GM03348 (cell line): ENCODE results near the gene NXPH4.

ENCODE experiments used
- DNase-seq: peaks from one replicate; pipeline ENCODE4 v3.0.0; 2012; ENCODE audit warnings: low spot score

The NXPH4 gene

DNA sequence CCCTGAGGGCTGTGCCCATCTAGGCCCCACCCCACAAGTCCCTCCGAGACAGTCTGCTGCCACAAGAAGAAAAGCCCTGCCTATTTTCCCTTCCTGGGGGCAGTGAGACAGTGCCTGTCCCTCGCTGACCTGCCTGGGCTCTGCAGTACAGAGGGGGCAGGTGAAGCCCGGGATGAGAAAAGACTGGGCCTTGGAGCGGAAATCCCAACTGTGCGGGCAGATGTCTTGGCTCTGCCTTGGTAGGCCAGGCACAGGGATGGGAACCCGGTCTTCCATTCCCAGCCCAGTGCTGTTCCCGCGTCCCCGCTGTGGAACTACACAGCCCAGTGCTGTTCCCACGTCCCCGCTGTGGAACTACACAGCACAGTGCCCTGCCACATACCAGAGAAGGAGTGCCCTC, 12.8 kb upstream of the NXPH4 start:
- DNase-seq, result no peak

DNA sequence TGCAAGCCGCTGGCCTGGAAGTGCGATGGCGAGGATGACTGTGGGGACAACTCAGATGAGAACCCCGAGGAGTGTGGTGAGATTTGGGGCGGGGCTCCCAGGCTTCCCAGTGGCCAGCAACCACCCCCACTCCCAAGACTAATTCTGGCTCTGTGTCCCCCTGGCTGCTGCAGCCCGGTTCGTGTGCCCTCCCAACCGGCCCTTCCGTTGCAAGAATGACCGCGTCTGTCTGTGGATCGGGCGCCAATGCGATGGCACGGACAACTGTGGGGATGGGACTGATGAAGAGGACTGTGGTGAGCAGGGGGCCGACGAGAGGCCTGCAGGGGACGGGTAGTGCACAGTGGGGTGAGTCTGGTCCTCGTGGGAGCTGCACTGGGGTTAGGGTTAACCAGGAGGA, 12.1 kb upstream of the NXPH4 start:
- no peak for DNase-seq

DNA sequence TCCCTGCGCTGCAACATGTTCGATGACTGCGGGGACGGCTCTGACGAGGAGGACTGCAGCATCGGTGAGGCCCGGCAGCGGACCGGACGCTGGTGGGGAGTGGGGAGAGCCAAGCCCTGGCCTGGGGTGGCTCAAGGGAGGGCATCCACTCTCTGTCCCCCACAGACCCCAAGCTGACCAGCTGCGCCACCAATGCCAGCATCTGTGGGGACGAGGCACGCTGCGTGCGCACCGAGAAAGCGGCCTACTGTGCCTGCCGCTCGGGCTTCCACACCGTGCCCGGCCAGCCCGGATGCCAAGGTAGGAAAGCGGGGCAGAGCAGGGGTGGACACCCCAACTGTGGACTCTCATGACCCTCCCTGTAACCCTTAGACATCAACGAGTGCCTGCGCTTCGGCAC, 11.4 kb upstream of the NXPH4 start:
- DNase-seq, result no peak

GRCh38 chr12:57205931-57206330, 10.7 kb upstream of the NXPH4 start:
- no peak for DNase-seq

DNA sequence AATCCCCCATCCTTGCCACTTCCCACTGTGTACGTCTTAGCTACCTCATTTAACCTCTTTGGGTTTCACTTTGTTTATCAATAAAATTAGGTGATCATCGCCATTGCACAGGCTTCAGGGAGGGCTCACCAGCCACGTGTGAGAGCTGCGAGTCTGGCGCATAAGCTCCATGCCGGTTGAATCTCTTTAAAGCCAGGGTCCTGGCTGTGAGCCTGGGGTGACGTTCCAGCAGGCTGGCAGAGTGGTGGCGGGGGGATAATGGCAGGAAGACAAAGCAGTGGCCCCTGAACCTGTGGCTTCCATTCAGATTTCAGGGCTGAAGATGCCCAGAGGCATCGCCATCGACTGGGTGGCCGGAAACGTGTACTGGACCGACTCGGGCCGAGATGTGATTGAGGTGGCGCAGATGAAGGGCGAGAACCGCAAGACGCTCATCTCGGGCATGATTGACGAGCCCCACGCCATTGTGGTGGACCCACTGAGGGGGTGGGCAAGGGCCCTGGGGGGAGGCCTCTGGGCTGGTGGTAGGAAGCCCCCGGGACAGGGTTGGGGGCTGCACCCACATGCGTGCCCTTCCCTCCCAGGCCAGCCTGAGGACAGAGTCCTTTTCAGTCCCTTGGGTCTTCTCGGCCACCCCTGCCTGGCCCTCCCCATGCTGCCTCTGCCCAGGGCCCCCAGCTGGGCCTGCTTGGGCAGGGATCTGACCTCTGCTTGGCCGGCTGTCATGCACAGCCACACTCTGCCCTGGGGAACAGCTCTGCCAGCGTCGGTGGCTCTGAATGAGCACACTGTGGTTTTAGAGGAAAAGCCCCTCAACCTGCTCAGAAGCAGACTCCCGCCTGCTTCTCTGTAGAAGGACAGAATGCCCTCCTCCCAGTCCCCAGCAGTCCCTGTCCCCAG, 8.6 kb upstream of the NXPH4 start:
- no peak for DNase-seq

DNA sequence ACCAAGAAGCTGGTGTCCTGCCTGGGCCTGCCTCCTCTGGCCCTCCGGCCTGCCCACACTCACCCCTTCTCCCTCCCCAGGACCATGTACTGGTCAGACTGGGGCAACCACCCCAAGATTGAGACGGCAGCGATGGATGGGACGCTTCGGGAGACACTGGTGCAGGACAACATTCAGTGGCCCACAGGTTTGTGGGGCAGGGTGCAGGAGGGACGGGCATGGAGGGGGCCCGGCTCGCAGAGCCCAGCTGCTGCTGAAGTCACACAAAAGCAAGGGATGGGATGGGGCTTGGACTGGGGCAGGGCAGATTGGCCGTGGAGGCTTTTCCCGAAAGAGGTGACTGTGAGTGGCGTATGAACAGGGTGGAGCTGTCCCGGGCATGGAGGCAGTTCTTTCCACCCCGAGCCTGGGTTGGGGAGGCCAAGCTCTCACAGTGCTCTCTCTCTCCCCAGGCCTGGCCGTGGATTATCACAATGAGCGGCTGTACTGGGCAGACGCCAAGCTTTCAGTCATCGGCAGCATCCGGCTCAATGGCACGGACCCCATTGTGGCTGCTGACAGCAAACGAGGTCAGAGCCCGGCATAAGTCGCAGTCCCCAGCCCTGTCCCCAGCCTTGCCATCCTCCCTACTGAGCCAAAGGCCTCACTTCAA, 7.8 kb upstream of the NXPH4 start:
- no peak for DNase-seq

DNA sequence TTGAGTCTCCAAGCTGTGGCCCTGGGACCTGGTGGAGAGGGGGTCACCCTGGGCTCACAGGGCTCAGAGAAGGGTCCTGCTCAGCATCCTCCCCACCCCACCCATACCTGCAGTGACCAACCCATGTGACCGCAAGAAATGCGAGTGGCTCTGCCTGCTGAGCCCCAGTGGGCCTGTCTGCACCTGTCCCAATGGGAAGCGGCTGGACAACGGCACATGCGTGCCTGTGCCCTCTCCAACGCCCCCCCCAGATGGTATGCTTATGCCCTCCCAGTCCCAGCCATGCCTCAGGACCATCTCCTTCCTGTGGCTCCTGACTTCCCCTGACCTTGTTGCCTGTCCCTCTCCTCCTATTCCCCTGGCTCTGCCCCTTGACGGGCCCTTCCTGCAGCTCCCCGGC, 6.7 kb upstream of the NXPH4 start:
- DNase-seq, result no peak

GRCh38 chr12:57210461-57210860, 6.1 kb upstream of the NXPH4 start:
- DNase-seq, result no peak

GRCh38 chr12:57210926-57211692, 5.5 kb upstream of the NXPH4 start:
- DNase-seq, result no peak

GRCh38 chr12:57211791-57212700, 4.5 kb upstream of the NXPH4 start:
- DNase-seq, result no peak

- DNase-seq, result no peak
Observed at GRCh38 chr12:57212701-57213057, 3.9 kb upstream of the NXPH4 start.

GRCh38 chr12:57213058-57213715, 3.4 kb upstream of the NXPH4 start:
- DNase-seq, result peak; percentile 94

- no peak for DNase-seq
Observed at GRCh38 chr12:57213763-57214397, 2.7 kb upstream of the NXPH4 start.

DNA sequence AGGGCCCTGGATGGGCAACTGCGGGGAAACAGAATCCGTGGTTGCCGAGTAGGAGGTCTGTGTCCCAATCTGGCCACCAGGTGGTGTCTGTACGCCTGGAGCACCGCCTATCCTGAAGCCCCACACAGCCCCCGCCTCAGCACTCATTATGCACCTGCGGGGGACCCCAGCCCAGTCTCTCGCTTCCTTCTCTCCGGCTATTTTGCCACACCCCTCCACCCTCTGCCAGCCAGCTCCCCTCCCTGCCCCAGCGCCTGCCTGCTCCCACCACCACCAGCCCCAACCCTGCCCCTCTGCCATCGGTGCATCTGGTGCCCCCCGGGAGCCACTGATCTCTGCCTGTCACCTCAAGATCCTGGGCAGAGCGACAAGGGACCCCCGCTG, 2.2 kb upstream of the NXPH4 start:
- DNase-seq, result peak; percentile 69

DNA sequence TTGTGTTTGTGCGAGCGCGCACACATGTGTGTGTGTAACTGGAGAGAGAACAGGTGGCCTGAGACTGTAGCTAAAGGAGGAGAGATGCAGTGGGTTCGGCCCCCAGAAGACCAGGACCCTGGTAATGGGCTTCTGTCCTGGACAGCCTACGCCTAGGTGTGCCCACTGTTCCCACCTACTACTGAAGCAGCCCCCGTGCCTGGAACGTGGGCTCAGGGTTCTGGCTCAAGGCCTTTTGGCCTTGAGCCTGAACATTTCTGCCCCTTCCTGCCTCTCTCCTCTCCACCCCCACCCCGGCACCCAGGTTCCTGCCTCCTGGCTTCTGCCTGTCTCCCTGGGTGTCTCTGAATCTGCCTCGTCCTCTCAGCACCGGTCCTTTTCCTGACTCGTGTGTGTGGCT, 1.5 kb upstream of the NXPH4 start:
- no peak for DNase-seq

- peak; percentile 54 for DNase-seq
Observed at GRCh38 chr12:57215668-57216013, 953 bp upstream of the NXPH4 start.

DNA sequence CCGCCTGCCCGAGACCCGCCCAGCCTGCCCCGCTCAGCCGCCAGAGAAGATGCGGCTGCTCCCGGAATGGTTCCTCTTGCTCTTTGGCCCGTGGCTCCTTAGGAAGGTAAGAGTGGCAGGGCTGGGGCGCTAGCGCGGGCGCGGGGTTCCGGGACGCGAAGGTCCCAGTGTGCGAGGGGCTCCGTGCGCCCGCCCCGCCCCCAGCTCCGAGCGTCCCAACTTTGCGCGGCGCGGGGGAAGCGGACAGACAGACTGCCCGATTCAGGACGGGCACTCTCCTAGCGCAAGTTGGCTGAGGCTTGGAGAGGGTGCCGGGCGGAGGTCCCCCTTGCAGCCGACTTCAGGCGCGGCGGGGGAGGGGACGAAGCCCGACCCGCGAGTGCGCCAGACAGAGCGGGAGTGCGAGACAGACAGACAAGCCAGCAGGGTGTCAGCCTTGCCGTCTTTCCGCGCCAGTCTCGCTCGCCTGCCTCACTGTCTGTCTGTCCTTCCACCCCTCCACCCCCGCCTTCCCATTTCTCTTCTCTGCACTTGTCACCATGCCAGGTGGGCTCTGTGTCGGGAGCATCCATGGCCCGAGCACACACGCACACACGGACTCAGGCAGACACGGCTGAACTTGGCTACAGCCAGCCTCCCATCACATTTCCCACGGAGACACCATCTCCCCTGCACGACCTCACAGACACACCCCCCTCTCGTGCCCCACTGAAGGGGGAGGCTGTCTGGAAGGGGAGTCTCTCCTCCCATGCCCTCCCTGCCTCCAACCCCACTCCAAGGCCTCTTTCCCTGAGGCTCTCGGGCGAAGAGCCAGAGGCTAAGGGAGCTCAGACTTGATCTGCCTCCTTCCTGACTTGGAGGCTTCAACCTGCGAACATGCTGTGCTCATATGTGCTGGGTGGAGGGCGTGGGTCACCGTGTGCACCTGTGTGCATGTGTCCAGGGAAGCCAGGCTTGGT, 606 bp downstream of the NXPH4 start:
- no peak for DNase-seq

GRCh38 chr12:57218030-57218853, 1.6 kb downstream of the NXPH4 start:
- DNase-seq, result no peak
